Loucy (cell line): ENCODE results near the gene SEPTIN14.
"Not testable (repeated sequence)": the region's sequence is repeated elsewhere in the genome, so short reads cannot be mapped to it uniquely, and the experiment has no call there.

Source experiments
- H2AFZ ChIP-seq: fragments of 200-600 bp; sonication (generic); 2 replicates; pipeline ENCODE4 v1.6.0; 2016; ENCODE audit warnings: antibody characterized with exemption, mild to moderate bottlenecking, low read length, moderate library complexity
- H3F3A ChIP-seq: fragments of 200-600 bp; 2 replicates; pipeline ENCODE4 v1.6.0; 2016; ENCODE audit warnings: antibody characterized with exemption, low read depth, mild to moderate bottlenecking
- H3K27me3 ChIP-seq: fragments of 200-600 bp; sonication (generic); 2 replicates; pipeline ENCODE4 v1.6.1; 2014; ENCODE audit warnings: low read length, mild to moderate bottlenecking; ENCODE audit not compliant: insufficient read depth, poor library complexity, severe bottlenecking
- H3K36me3 ChIP-seq: fragments of 200-600 bp; sonication (generic); 2 replicates; pipeline ENCODE4 v1.6.1; 2016; ENCODE audit warnings: low read length; ENCODE audit not compliant: insufficient read depth
- H3K4me1 ChIP-seq: fragments of 200-600 bp; sonication (generic); 2 replicates; pipeline ENCODE4 v1.5.1; 2014; ENCODE audit warnings: low read length, mild to moderate bottlenecking; ENCODE audit not compliant: insufficient read depth, poor library complexity, severe bottlenecking
- H3K4me2 ChIP-seq: fragments of 200-600 bp; sonication (generic); 2 replicates; pipeline ENCODE4 v1.6.0; 2014; ENCODE audit warnings: antibody characterized with exemption, low read length, low read depth, mild to moderate bottlenecking; ENCODE audit not compliant: poor library complexity, severe bottlenecking
- H3K4me3 ChIP-seq: fragments of 200-600 bp; sonication (generic); 2 replicates; pipeline ENCODE4 v1.5.1; 2014; ENCODE audit warnings: low read length, mild to moderate bottlenecking, mixed read lengths; ENCODE audit not compliant: poor library complexity, severe bottlenecking
- H3K79me2 ChIP-seq: fragments of 200-600 bp; sonication (generic); 2 replicates; pipeline ENCODE4 v1.6.1; 2014; ENCODE audit warnings: low read length; ENCODE audit not compliant: insufficient read depth
- H3K9ac ChIP-seq: fragments of 200-600 bp; sonication (generic); 2 replicates; pipeline ENCODE4 v1.6.0; 2014; ENCODE audit warnings: mild to moderate bottlenecking, low read depth, low read length, moderate library complexity; ENCODE audit not compliant: poor library complexity, severe bottlenecking
- H3K9me2 ChIP-seq: fragments of 200-600 bp; sonication (generic); replicated peaks from 2 replicates; pipeline ENCODE4 v1.6.1; 2016; ENCODE audit warnings: low read depth, low read length, mixed read lengths
- H3K9me3 ChIP-seq: fragments of 200-600 bp; sonication (generic); 2 replicates; pipeline ENCODE4 v1.6.1; 2014; ENCODE audit warnings: mild to moderate bottlenecking, antibody characterized with exemption, low read length, low read depth; ENCODE audit not compliant: insufficient read depth
- H4K20me1 ChIP-seq: fragments of 200-600 bp; sonication (generic); 2 replicates; pipeline ENCODE4 v1.6.0; 2014; ENCODE audit warnings: antibody characterized with exemption, low read length, mild to moderate bottlenecking; ENCODE audit not compliant: insufficient read depth, poor library complexity, severe bottlenecking
- CTCF ChIP-seq: fragments of 200-600 bp; sonication (generic); conservative IDR thresholded peaks from 2 replicates; pipeline ENCODE4 v1.5.1; 2014; ENCODE audit warnings: mild to moderate bottlenecking, antibody characterized with exemption, low read length
- EZH2phosphoT487 ChIP-seq: fragments of 200-600 bp; IDR thresholded peaks from 2 replicates; pipeline ENCODE4 v1.6.1; 2018; ENCODE audit warnings: antibody characterized with exemption, mild to moderate bottlenecking, moderate library complexity, borderline replicate concordance

The SEPTIN14 gene

DNA sequence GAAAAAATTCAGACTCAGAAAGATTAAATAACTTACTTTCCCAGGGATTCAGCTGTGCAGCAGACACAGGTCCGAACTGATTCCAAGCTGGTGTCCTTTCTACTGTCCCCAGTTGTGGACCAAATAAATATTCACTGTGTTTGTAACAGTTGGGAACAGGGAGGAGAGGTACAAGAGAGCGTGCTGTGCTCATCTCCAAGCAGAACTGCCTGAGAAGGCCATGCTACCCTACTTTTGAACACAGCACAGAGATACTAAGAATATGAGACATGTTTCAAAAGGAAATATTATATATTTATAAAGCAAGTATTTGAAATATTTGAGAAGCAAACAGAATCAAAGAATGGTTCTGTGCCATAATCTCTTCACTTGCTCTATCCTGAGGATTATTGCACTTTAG is at the start of gene SEPTIN14:
Gene SEPTIN14 (minus strand): TSS at position 101 of the 400 bp plus-strand sequence. CDS start 756 bp downstream, outside the sequence.
- not testable (repeated sequence) for H2AFZ ChIP-seq, H3K4me2 ChIP-seq, H3K4me3 ChIP-seq, H3K9me2 ChIP-seq, H3K36me3 ChIP-seq, H3K79me2 ChIP-seq, H3F3A ChIP-seq, H3K9ac ChIP-seq, H3K27me3 ChIP-seq, H4K20me1 ChIP-seq, H3K4me1 ChIP-seq, H3K9me3 ChIP-seq

GRCh38 chr7:55903985-55904759 is 41.6 kb upstream of the SEPTIN14 start:
- Histone ChIP-seq H3K9me3 (no peaks in the 10 kb centered on the region), H4K20me1 (no peaks in the 10 kb centered on the region), H3K4me3 (no peak overlapping the region), H3K79me2 (no peaks in the 10 kb centered on the region), H3K4me2 (no peak overlapping the region), H3F3A (no peaks in the 10 kb centered on the region), H3K27me3 (no peaks in the 10 kb centered on the region), H3K36me3 (no peaks in the 10 kb centered on the region), H3K4me1 (no peaks in the 10 kb centered on the region), H2AFZ (no peak overlapping the region), H3K9ac (no peak overlapping the region), H3K9me2 (no peaks in the 10 kb centered on the region)
- TF ChIP-seq EZH2phosphoT487 (no peak), CTCF (no peak)

GRCh38 chr7:55901059-55901458 is 38.5 kb upstream of the SEPTIN14 start:
- not testable (repeated sequence) for H3K9ac ChIP-seq, H3K36me3 ChIP-seq, H3K4me1 ChIP-seq, H3K4me2 ChIP-seq, H3K79me2 ChIP-seq, H3K9me2 ChIP-seq, H4K20me1 ChIP-seq, H3K9me3 ChIP-seq, H3K27me3 ChIP-seq, H3F3A ChIP-seq, H3K4me3 ChIP-seq, H2AFZ ChIP-seq

DNA sequence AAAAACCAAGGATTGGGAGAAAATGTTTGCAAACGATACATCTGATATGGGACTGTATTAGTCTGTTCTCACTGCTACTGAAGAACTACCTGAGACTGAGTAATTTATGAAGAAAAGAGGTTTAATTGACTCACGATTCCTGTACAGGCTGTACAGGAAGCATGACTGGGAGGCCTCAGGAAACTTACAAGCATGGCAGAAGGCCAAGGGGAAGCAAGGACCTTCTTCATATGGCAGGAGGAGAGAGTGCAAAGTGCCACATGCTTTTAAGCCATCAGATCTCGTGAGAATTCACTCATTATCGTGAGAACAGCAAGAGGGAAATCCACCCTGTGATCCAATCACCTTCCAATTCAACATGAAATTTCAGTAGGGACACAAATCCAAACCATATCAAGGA is 35.7 kb upstream of the SEPTIN14 start:
- H3K4me1 ChIP-seq: no peaks in the 10 kb centered on the region
- no peak overlapping the region for H3K9ac ChIP-seq
- H3K79me2 ChIP-seq: no peaks in the 10 kb centered on the region
- H3F3A ChIP-seq: no peaks in the 10 kb centered on the region
- no peaks in the 10 kb centered on the region for H3K27me3 ChIP-seq
- no peak overlapping the region for H3K4me2 ChIP-seq
- H2AFZ ChIP-seq: no peak overlapping the region
- H3K9me2 ChIP-seq: no peaks in the 10 kb centered on the region
- H3K4me3 ChIP-seq: no peak overlapping the region
- no peaks in the 10 kb centered on the region for H3K36me3 ChIP-seq
- H3K9me3 ChIP-seq: no peaks in the 10 kb centered on the region
- TF ChIP-seq EZH2phosphoT487 (no peak), CTCF (no peak)
- H4K20me1 ChIP-seq: no peaks in the 10 kb centered on the region
